GM23338 (cell line): ENCODE data around the gene ANGPTL2. TPM values are rescaled to one million over a fixed set of nuclear protein-coding genes. Genes with fewer than 3 reads are reported as not detected.

Experiments
- ATAC-seq: fragments of 200-7000 bp; cut with Tn5 transposase; 3 replicates; pipeline ENCODE4 v1.9.1; 2020
- DNase-seq: peaks from one replicate; pipeline ENCODE4 v3.0.0-alpha.2; 2015; ENCODE audit warnings: low spot score
- H2AFZ ChIP-seq: fragments of 200-600 bp; sonication (generic); 2 replicates; pipeline ENCODE4 v1.8.0; 2016; ENCODE audit warnings: antibody characterized with exemption, mild to moderate bottlenecking, moderate library complexity
- H3F3A ChIP-seq: fragments of 200-600 bp; sonication (generic); replicated peaks from 2 replicates; pipeline ENCODE4 v1.8.0; 2017; ENCODE audit warnings: antibody characterized with exemption, mixed run types, low read depth
- H3K27ac ChIP-seq: fragments of 200-600 bp; sonication (generic); 2 replicates; pipeline ENCODE4 v1.6.1; 2016; ENCODE audit warnings: low read depth
- H3K27me3 ChIP-seq: fragments of 200-600 bp; sonication (generic); 2 replicates; pipeline ENCODE4 v1.8.0; 2016; ENCODE audit warnings: mild to moderate bottlenecking, mixed run types, moderate library complexity; ENCODE audit not compliant: insufficient read depth
- H3K36me3 ChIP-seq: fragments of 200-600 bp; sonication (generic); 2 replicates; pipeline ENCODE4 v1.8.0; 2016; ENCODE audit warnings: mild to moderate bottlenecking; ENCODE audit not compliant: insufficient read depth
- H3K4me1 ChIP-seq: fragments of 200-600 bp; sonication (generic); 2 replicates; pipeline ENCODE4 v1.8.0; 2016; ENCODE audit warnings: mild to moderate bottlenecking, moderate library complexity; ENCODE audit not compliant: insufficient read depth
- H3K4me2 ChIP-seq: fragments of 200-600 bp; sonication (generic); 2 replicates; pipeline ENCODE4 v1.7.1; 2017; ENCODE audit warnings: mixed run types
- H3K4me3 ChIP-seq: fragments of 200-600 bp; sonication (generic); 2 replicates; pipeline ENCODE4 v1.6.1; 2016; ENCODE audit warnings: mixed run types
- H3K79me2 ChIP-seq: fragments of 200-600 bp; sonication (generic); replicated peaks from 2 replicates; pipeline ENCODE4 v1.8.0; 2017; ENCODE audit warnings: mild to moderate bottlenecking; ENCODE audit not compliant: insufficient read depth
- H3K9me2 ChIP-seq: fragments of 200-600 bp; sonication (generic); 2 replicates; pipeline ENCODE4 v1.8.0; 2017; ENCODE audit not compliant: insufficient read depth
- H4K20me1 ChIP-seq: fragments of 200-600 bp; sonication (generic); replicated peaks from 2 replicates; pipeline ENCODE4 v1.8.0; 2017; ENCODE audit warnings: mild to moderate bottlenecking; ENCODE audit not compliant: insufficient read depth
- H3K27ac Mint-ChIP-seq: 2 replicates; pipeline ENCODE4 v1.8.0; 2020; ENCODE audit warnings: inconsistent platforms, mild to moderate bottlenecking, moderate library complexity, mixed read lengths
- H3K27me3 Mint-ChIP-seq: 3 replicates; pipeline ENCODE4 v1.8.0; 2022; ENCODE audit warnings: low read depth, mild to moderate bottlenecking, moderate library complexity, mixed read lengths, inconsistent platforms; ENCODE audit not compliant: insufficient read depth, poor library complexity
- H3K36me3 Mint-ChIP-seq: 3 replicates; pipeline ENCODE4 v1.8.0; 2021; ENCODE audit warnings: low read depth, mild to moderate bottlenecking, inconsistent platforms, moderate library complexity, mixed read lengths
- H3K4me1 Mint-ChIP-seq: 3 replicates; pipeline ENCODE4 v1.8.0; 2020; ENCODE audit warnings: mild to moderate bottlenecking, inconsistent platforms, mixed read lengths
- H3K4me3 Mint-ChIP-seq: 3 replicates; pipeline ENCODE4 v1.8.0; 2021; ENCODE audit warnings: moderate library complexity, mild to moderate bottlenecking, inconsistent platforms, mixed read lengths
- H3K9me3 Mint-ChIP-seq: 3 replicates; pipeline ENCODE4 v1.8.0; 2020; ENCODE audit warnings: moderate library complexity, mild to moderate bottlenecking, inconsistent platforms, mixed read lengths
- CREB1 ChIP-seq: fragments of 250-450 bp; sonication (Bioruptor Pico); IDR thresholded peaks from 2 replicates; pipeline ENCODE4 v1.5.0; 2020; ENCODE audit warnings: low read depth, mild to moderate bottlenecking, moderate library complexity
- EZH2 ChIP-seq: fragments of 200-600 bp; sonication (generic); IDR thresholded peaks from one replicate; pipeline ENCODE4 v1.8.0; 2017; ENCODE audit warnings: antibody characterized with exemption, mild to moderate bottlenecking, low read depth; ENCODE audit not compliant: unreplicated experiment
- EZH2phosphoT487 ChIP-seq: fragments of 200-600 bp; sonication (generic); IDR thresholded peaks from one replicate; pipeline ENCODE4 v1.8.1; 2018; ENCODE audit warnings: antibody characterized with exemption; ENCODE audit not compliant: unreplicated experiment
- JUNB ChIP-seq: IDR thresholded peaks from one replicate; pipeline ENCODE4 v1.6.1; 2016; ENCODE audit warnings: antibody characterized with exemption; ENCODE audit not compliant: unreplicated experiment
- NANOG ChIP-seq: IDR thresholded peaks from 2 replicates; pipeline ENCODE4 v1.6.1; 2016; ENCODE audit warnings: antibody characterized with exemption, borderline replicate concordance
- POLR2AphosphoS5 ChIP-seq: IDR thresholded peaks from 2 replicates; pipeline ENCODE4 v1.6.1; 2016; ENCODE audit warnings: antibody characterized with exemption, low read depth
- STAT1 ChIP-seq: IDR thresholded peaks from one replicate; pipeline ENCODE4 v1.6.1; 2016; ENCODE audit warnings: antibody characterized with exemption; ENCODE audit not compliant: unreplicated experiment
- ZNF114 ChIP-seq: fragments of 250-450 bp; sonication (Bioruptor Pico); IDR thresholded peaks from 2 replicates; pipeline ENCODE4 v1.5.0; 2020; ENCODE audit warnings: mild to moderate bottlenecking, moderate library complexity
- ZNF331 ChIP-seq: fragments of 250-450 bp; sonication (Bioruptor Pico); IDR thresholded peaks from 2 replicates; pipeline ENCODE4 v1.5.0; 2020; ENCODE audit warnings: low read depth, mild to moderate bottlenecking, moderate library complexity
- polyA plus RNA-seq: library from polyadenylated mRNA; unstranded; fragments of >200 nt; fragmentation: Nextera tagmentation; extraction: Ambion mirVana; gene quantifications from 2 replicates; pipeline ENCODE4 v1.2.1, GENCODE V29; 2016
- total RNA-seq: library from RNA; depleted of rRNA; stranded (reverse); fragments of >200 nt; shearing (Covaris generic); gene quantifications from 2 replicates; pipeline ENCODE4 v1.2.3, GENCODE V29; 2014
- TF ChIP-seq, protein P1 (sequence below): fragments of 250-450 bp; sonication (Bioruptor Pico); IDR thresholded peaks from 2 replicates; pipeline ENCODE4 v1.5.0; 2020; ENCODE audit warnings: mild to moderate bottlenecking, moderate library complexity
- TF ChIP-seq, protein P2 (sequence below): IDR thresholded peaks from one replicate; pipeline ENCODE4 v1.6.1; 2018; ENCODE audit warnings: antibody characterized with exemption; ENCODE audit not compliant: unreplicated experiment
- TF ChIP-seq, protein P3 (sequence below): IDR thresholded peaks from 2 replicates; pipeline ENCODE4 v1.6.1; 2016; ENCODE audit warnings: antibody characterized with exemption

Gene ANGPTL2
- total and polyA plus RNA-seq, 2 experiments from 2014 or later: 2.9 to 5.2 TPM

DNA sequence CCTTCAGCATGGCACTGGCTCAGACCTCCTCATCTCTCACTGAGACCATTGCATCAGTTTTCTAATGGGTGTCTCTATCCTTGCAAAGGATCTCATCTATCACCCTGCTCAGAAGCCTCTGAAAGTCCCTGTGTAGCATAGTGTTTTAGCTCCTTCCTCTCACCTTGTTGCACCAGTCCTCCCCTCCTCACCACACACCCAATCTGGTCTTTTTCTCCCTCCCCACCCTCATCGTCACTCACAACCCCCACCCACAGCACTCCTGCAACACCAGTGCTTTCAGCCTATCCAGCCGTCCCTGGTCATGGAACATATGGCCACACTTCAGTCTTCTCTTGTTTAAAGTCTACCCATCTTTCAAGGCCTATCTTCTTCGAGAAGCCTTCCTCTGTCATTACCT lies 74.5 kb downstream of the ANGPTL2 start:
- DNase-seq: no peak
- TF ChIP-seq JUNB: no peak
- TF ChIP-seq POLR2AphosphoS5: no peak
- TF ChIP-seq, protein P1, sequence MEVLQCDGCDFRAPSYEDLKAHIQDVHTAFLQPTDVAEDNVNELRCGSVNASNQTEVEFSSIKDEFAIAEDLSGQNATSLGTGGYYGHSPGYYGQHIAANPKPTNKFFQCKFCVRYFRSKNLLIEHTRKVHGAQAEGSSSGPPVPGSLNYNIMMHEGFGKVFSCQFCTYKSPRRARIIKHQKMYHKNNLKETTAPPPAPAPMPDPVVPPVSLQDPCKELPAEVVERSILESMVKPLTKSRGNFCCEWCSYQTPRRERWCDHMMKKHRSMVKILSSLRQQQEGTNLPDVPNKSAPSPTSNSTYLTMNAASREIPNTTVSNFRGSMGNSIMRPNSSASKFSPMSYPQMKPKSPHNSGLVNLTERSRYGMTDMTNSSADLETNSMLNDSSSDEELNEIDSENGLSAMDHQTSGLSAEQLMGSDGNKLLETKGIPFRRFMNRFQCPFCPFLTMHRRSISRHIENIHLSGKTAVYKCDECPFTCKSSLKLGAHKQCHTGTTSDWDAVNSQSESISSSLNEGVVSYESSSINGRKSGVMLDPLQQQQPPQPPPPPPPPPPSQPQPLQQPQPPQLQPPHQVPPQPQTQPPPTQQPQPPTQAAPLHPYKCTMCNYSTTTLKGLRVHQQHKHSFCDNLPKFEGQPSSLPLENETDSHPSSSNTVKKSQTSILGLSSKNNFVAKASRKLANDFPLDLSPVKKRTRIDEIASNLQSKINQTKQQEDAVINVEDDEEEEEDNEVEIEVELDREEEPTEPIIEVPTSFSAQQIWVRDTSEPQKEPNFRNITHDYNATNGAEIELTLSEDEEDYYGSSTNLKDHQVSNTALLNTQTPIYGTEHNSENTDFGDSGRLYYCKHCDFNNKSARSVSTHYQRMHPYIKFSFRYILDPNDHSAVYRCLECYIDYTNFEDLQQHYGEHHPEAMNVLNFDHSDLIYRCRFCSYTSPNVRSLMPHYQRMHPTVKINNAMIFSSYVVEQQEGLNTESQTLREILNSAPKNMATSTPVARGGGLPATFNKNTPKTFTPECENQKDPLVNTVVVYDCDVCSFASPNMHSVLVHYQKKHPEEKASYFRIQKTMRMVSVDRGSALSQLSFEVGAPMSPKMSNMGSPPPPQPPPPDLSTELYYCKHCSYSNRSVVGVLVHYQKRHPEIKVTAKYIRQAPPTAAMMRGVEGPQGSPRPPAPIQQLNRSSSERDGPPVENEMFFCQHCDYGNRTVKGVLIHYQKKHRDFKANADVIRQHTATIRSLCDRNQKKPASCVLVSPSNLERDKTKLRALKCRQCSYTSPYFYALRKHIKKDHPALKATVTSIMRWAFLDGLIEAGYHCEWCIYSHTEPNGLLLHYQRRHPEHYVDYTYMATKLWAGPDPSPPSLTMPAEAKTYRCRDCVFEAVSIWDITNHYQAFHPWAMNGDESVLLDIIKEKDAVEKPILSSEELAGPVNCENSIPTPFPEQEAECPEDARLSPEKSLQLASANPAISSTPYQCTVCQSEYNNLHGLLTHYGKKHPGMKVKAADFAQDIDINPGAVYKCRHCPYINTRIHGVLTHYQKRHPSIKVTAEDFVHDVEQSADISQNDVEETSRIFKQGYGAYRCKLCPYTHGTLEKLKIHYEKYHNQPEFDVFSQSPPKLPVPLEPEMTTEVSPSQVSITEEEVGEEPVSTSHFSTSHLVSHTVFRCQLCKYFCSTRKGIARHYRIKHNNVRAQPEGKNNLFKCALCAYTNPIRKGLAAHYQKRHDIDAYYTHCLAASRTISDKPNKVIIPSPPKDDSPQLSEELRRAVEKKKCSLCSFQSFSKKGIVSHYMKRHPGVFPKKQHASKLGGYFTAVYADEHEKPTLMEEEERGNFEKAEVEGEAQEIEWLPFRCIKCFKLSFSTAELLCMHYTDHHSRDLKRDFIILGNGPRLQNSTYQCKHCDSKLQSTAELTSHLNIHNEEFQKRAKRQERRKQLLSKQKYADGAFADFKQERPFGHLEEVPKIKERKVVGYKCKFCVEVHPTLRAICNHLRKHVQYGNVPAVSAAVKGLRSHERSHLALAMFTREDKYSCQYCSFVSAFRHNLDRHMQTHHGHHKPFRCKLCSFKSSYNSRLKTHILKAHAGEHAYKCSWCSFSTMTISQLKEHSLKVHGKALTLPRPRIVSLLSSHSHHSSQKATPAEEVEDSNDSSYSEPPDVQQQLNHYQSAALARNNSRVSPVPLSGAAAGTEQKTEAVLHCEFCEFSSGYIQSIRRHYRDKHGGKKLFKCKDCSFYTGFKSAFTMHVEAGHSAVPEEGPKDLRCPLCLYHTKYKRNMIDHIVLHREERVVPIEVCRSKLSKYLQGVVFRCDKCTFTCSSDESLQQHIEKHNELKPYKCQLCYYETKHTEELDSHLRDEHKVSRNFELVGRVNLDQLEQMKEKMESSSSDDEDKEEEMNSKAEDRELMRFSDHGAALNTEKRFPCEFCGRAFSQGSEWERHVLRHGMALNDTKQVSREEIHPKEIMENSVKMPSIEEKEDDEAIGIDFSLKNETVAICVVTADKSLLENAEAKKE (CRISPR knock-in tag): no peak
- TF ChIP-seq NANOG: no peak
- no peak for TF ChIP-seq ZNF331
- no peak for TF ChIP-seq EZH2phosphoT487
- no peak for TF ChIP-seq ZNF114 (CRISPR knock-in tag)
- TF ChIP-seq CREB1: no peak
- TF ChIP-seq STAT1: no peak
- TF ChIP-seq, protein P2, sequence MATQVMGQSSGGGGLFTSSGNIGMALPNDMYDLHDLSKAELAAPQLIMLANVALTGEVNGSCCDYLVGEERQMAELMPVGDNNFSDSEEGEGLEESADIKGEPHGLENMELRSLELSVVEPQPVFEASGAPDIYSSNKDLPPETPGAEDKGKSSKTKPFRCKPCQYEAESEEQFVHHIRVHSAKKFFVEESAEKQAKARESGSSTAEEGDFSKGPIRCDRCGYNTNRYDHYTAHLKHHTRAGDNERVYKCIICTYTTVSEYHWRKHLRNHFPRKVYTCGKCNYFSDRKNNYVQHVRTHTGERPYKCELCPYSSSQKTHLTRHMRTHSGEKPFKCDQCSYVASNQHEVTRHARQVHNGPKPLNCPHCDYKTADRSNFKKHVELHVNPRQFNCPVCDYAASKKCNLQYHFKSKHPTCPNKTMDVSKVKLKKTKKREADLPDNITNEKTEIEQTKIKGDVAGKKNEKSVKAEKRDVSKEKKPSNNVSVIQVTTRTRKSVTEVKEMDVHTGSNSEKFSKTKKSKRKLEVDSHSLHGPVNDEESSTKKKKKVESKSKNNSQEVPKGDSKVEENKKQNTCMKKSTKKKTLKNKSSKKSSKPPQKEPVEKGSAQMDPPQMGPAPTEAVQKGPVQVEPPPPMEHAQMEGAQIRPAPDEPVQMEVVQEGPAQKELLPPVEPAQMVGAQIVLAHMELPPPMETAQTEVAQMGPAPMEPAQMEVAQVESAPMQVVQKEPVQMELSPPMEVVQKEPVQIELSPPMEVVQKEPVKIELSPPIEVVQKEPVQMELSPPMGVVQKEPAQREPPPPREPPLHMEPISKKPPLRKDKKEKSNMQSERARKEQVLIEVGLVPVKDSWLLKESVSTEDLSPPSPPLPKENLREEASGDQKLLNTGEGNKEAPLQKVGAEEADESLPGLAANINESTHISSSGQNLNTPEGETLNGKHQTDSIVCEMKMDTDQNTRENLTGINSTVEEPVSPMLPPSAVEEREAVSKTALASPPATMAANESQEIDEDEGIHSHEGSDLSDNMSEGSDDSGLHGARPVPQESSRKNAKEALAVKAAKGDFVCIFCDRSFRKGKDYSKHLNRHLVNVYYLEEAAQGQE: no peak
- no peak for TF ChIP-seq EZH2
- TF ChIP-seq, protein P3, sequence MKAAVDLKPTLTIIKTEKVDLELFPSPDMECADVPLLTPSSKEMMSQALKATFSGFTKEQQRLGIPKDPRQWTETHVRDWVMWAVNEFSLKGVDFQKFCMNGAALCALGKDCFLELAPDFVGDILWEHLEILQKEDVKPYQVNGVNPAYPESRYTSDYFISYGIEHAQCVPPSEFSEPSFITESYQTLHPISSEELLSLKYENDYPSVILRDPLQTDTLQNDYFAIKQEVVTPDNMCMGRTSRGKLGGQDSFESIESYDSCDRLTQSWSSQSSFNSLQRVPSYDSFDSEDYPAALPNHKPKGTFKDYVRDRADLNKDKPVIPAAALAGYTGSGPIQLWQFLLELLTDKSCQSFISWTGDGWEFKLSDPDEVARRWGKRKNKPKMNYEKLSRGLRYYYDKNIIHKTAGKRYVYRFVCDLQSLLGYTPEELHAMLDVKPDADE: no peak
- H3K27me3 Mint-ChIP-seq: peaks cover 4% of the 10 kb centered on the region

More for the DNA sequence above, 74.5 kb downstream of the ANGPTL2 start:
- Histone ChIP-seq H3K79me2 (no peaks in the 10 kb centered on the region), H3K27me3 (no peaks in the 10 kb centered on the region), H2AFZ (no peak overlapping the region), H3K4me3 (no peak overlapping the region), H3K9me2 (no peaks in the 10 kb centered on the region), H3K36me3 (no peaks in the 10 kb centered on the region), H4K20me1 (no peaks in the 10 kb centered on the region), H3K27ac (no peak overlapping the region), H3K4me1 (no peaks in the 10 kb centered on the region), H3K4me2 (no peak overlapping the region), H3F3A (no peaks in the 10 kb centered on the region)
- ATAC-seq: no peak
- Mint-ChIP-seq H3K4me3 (no peak overlapping the region), H3K4me1 (no peaks in the 10 kb centered on the region), H3K36me3 (no peaks in the 10 kb centered on the region), H3K9me3 (no peaks in the 10 kb centered on the region), H3K27ac (no peak overlapping the region)
